ENCODE results near the gene TMEM131L. TPM values are rescaled to one million over a fixed set of nuclear protein-coding genes. Genes with fewer than 3 reads are reported as not detected.

Gene TMEM131L
- total and polyA plus RNA-seq, 4 donors = 4.9 to 41.3 (median 12.9) TPM

DNA sequence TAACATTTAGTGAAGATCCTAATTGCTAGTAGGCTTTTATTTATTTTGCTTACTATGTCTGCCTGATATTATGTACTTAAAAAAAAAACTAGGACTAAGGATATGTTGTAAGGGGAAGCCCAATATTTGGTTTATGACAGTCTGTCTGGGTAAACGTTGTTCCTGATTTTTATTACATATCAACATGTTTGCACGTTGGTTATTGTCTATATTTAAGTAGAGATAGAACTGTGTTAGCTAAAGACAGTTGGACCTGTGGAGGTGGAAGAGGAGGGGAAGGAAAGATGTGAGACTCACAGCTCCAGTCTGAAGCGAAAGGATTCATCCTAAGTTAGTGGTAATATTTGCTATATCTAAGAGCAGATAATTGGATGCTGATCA is 90.3 kb downstream of the TMEM131L start:
- Histone ChIP-seq H3K4me1 (ENCODE audit: control insufficient read depth in 4 of 4, insufficient read depth in 4 of 4, low read length in 3 of 4) (peaks cover 0 to 4% (median 0%) of the 10 kb centered on the region in 4 donors), H3K9ac (ENCODE audit: low read depth in 1 of 2, low read length in 2 of 2) (no peak overlapping the region), H3K36me3 (ENCODE audit: control insufficient read depth in 4 of 4, insufficient read depth in 3 of 4, low read depth in 1 of 4, low read length in 3 of 4) (peaks cover 0 to 12% (median 9%) of the 10 kb centered on the region in 4 donors), H3K27ac (ENCODE audit: low read depth in 1 of 2, low read length in 2 of 2) (no peak overlapping the region), H3K27me3 (ENCODE audit: control insufficient read depth in 4 of 4, insufficient read depth in 4 of 4, low read length in 3 of 4) (no peaks in the 10 kb centered on the region), H3K4me3 (ENCODE audit: low read depth in 1 of 3, low read length in 3 of 3) (no peak overlapping the region), H3K9me3 (ENCODE audit: control insufficient read depth in 4 of 4, low read length in 3 of 4) (no peaks in the 10 kb centered on the region)
- DNase-seq (ENCODE audit: low spot score) = no peak
- 52% methylated on average over 3 of the region's 3 CpGs for WGBS
- no peak for TF ChIP-seq TAF1 (conservative IDR thresholded peaks at IDR 0.05)

DNA sequence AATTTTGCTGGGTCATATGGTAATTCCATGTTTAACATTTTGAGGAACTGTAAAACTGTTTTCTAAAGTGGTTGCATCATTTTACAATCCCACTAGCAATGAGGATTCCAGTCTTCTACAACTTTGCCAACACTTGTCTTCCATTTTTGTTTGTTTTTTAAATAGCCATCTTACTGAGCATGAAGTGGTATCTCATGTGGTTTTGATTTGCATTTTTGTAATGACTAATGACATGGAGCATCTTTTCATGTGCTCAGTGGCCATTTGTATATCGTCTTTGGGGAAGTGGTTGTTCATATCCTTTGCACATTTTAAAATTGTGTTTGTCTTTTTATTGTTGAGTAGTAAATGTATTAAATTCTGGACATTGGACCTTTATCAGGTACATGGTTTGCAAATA is 94.7 kb downstream of the TMEM131L start:
- no peak for DNase-seq (ENCODE audit: low spot score)
- no peak overlapping the region for H3K9ac ChIP-seq (ENCODE audit: low read depth in 1 of 2, low read length in 2 of 2)
- TF ChIP-seq RAD21 (IDR thresholded peaks at IDR 0.05) = no peak
- H3K4me1 ChIP-seq (ENCODE audit: control insufficient read depth in 4 of 4, insufficient read depth in 4 of 4, low read length in 3 of 4) = peaks cover 1 to 20% (median 13%) of the 10 kb centered on the region in 4 donors
- H3K27ac ChIP-seq (ENCODE audit: low read depth in 1 of 2, low read length in 2 of 2) = no peak overlapping the region
- H3K36me3 ChIP-seq (ENCODE audit: control insufficient read depth in 4 of 4, insufficient read depth in 3 of 4, low read depth in 1 of 4, low read length in 3 of 4) = peaks cover 0 to 9% (median 9%) of the 10 kb centered on the region in 4 donors
- no peaks in the 10 kb centered on the region for H3K9me3 ChIP-seq (ENCODE audit: control insufficient read depth in 4 of 4, low read length in 3 of 4)
- no peak overlapping the region for H3K4me3 ChIP-seq (ENCODE audit: low read depth in 1 of 3, low read length in 3 of 3)
- WGBS = 87% methylated on average over 1 of the region's 1 CpG
- H3K27me3 ChIP-seq (ENCODE audit: control insufficient read depth in 4 of 4, insufficient read depth in 4 of 4, low read length in 3 of 4) = no peaks in the 10 kb centered on the region

DNA sequence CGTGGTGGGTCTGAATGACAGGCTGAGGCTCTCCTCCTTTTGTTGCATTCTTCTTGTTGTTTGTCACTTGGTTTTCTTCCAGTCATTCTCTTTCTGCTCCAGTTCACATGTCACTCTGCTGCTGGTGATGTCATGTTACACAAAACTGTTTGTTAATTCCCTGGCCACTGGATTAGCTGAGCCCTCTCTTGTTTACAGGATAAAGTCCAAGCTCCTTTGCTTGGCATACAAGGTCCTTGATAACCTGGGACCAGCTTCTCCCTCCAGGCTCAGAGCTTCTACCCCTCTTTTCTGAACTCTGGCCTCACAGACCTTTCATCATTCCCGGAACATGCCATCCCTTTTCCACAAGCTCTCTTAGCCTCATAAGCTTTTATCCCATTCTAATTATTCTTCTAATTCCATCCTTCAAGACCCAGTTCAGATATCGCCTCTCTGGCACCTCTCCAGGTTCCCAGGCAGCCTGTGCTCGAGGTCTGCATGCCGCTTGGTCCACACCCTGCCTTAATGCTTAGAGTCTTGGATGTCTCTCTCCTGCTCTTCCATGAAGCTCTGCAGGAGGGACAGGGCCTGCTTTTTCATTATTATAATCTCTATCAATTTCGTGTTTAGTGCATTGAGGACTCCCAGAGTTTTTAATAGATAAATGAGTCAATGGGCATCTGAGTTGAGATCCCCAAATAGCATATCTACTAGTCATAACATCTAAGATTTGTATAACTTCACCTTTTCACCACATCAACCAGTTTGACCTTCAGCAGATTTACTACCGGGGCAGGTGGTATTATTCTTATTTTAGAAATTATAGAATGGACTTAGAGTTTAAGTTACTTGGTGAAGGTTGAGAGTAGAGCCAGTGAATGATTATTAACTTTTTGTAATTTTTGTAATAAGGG is 98.7 kb downstream of the TMEM131L start:
- Histone ChIP-seq H3K36me3 (ENCODE audit: control insufficient read depth in 4 of 4, insufficient read depth in 3 of 4, low read depth in 1 of 4, low read length in 3 of 4) (peaks cover 0 to 5% (median 2%) of the 10 kb centered on the region in 4 donors), H3K4me1 (ENCODE audit: control insufficient read depth in 4 of 4, insufficient read depth in 4 of 4, low read length in 3 of 4) (peaks cover 6 to 24% (median 22%) of the 10 kb centered on the region in 4 donors), H3K9ac (ENCODE audit: low read depth in 1 of 2, low read length in 2 of 2) (peak overlapping the region in 1 of 2 donors; percentile 80), H3K9me3 (ENCODE audit: control insufficient read depth in 4 of 4, low read length in 3 of 4) (no peaks in the 10 kb centered on the region), H3K27me3 (ENCODE audit: control insufficient read depth in 4 of 4, insufficient read depth in 4 of 4, low read length in 3 of 4) (no peaks in the 10 kb centered on the region), H3K27ac (ENCODE audit: low read depth in 1 of 2, low read length in 2 of 2) (peak overlapping the region; percentile 79 to 95), H3K4me3 (ENCODE audit: low read depth in 1 of 3, low read length in 3 of 3) (no peak overlapping the region)
- TF ChIP-seq NR2F2 (IDR thresholded peaks at IDR 0.05) (peak; percentile 69), RXRA (IDR thresholded peaks at IDR 0.05) (peak; percentile 92 to 94), SP1 (IDR thresholded peaks at IDR 0.05) (peak; percentile 99), FOXA2 (IDR thresholded peaks at IDR 0.05) (peak; percentile 99), HNF4G (IDR thresholded peaks at IDR 0.05) (peak; percentile 98), RAD21 (IDR thresholded peaks at IDR 0.05) (peak; percentile 65 to 70), TAF1 (conservative IDR thresholded peaks at IDR 0.05) (no peak), HNF4A (conservative IDR thresholded peaks at IDR 0.05) (peak; percentile 99), YY1 (IDR thresholded peaks at IDR 0.05) (peak; percentile 78), FOXA1 (IDR thresholded peaks at IDR 0.05) (peak; percentile 98), EGR1 (IDR thresholded peaks at IDR 0.05; ENCODE audit: low read depth in 2 of 2) (peak; percentile 55 to 59), GABPA (IDR thresholded peaks at IDR 0.05 in 1 of 2, conservative IDR thresholded peaks at IDR 0.05 in 1 of 2) (peak in 1 of 2 donors; percentile 42), JUND (IDR thresholded peaks at IDR 0.05) (peak; percentile 95 to 97)
- TF ChIP-seq, protein P1, sequence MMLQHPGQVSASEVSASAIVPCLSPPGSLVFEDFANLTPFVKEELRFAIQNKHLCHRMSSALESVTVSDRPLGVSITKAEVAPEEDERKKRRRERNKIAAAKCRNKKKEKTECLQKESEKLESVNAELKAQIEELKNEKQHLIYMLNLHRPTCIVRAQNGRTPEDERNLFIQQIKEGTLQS (IDR thresholded peaks at IDR 0.05) = peak; percentile 91
- TF ChIP-seq, protein P2, sequence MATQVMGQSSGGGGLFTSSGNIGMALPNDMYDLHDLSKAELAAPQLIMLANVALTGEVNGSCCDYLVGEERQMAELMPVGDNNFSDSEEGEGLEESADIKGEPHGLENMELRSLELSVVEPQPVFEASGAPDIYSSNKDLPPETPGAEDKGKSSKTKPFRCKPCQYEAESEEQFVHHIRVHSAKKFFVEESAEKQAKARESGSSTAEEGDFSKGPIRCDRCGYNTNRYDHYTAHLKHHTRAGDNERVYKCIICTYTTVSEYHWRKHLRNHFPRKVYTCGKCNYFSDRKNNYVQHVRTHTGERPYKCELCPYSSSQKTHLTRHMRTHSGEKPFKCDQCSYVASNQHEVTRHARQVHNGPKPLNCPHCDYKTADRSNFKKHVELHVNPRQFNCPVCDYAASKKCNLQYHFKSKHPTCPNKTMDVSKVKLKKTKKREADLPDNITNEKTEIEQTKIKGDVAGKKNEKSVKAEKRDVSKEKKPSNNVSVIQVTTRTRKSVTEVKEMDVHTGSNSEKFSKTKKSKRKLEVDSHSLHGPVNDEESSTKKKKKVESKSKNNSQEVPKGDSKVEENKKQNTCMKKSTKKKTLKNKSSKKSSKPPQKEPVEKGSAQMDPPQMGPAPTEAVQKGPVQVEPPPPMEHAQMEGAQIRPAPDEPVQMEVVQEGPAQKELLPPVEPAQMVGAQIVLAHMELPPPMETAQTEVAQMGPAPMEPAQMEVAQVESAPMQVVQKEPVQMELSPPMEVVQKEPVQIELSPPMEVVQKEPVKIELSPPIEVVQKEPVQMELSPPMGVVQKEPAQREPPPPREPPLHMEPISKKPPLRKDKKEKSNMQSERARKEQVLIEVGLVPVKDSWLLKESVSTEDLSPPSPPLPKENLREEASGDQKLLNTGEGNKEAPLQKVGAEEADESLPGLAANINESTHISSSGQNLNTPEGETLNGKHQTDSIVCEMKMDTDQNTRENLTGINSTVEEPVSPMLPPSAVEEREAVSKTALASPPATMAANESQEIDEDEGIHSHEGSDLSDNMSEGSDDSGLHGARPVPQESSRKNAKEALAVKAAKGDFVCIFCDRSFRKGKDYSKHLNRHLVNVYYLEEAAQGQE (IDR thresholded peaks at IDR 0.05) = peak; percentile 81
- TF ChIP-seq, protein P3, sequence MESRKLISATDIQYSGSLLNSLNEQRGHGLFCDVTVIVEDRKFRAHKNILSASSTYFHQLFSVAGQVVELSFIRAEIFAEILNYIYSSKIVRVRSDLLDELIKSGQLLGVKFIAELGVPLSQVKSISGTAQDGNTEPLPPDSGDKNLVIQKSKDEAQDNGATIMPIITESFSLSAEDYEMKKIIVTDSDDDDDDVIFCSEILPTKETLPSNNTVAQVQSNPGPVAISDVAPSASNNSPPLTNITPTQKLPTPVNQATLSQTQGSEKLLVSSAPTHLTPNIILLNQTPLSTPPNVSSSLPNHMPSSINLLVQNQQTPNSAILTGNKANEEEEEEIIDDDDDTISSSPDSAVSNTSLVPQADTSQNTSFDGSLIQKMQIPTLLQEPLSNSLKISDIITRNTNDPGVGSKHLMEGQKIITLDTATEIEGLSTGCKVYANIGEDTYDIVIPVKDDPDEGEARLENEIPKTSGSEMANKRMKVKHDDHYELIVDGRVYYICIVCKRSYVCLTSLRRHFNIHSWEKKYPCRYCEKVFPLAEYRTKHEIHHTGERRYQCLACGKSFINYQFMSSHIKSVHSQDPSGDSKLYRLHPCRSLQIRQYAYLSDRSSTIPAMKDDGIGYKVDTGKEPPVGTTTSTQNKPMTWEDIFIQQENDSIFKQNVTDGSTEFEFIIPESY (IDR thresholded peaks at IDR 0.05) = peak; percentile 69
- TF ChIP-seq, protein P4, sequence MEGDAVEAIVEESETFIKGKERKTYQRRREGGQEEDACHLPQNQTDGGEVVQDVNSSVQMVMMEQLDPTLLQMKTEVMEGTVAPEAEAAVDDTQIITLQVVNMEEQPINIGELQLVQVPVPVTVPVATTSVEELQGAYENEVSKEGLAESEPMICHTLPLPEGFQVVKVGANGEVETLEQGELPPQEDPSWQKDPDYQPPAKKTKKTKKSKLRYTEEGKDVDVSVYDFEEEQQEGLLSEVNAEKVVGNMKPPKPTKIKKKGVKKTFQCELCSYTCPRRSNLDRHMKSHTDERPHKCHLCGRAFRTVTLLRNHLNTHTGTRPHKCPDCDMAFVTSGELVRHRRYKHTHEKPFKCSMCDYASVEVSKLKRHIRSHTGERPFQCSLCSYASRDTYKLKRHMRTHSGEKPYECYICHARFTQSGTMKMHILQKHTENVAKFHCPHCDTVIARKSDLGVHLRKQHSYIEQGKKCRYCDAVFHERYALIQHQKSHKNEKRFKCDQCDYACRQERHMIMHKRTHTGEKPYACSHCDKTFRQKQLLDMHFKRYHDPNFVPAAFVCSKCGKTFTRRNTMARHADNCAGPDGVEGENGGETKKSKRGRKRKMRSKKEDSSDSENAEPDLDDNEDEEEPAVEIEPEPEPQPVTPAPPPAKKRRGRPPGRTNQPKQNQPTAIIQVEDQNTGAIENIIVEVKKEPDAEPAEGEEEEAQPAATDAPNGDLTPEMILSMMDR (IDR thresholded peaks at IDR 0.05; ENCODE audit: low read depth, low read length, missing input control) = no peak
- TF ChIP-seq, protein P5, sequence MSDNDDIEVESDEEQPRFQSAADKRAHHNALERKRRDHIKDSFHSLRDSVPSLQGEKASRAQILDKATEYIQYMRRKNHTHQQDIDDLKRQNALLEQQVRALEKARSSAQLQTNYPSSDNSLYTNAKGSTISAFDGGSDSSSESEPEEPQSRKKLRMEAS (IDR thresholded peaks at IDR 0.05) = peak; percentile 94
- no peak for DNase-seq (ENCODE audit: low spot score)
- WGBS = 31% methylated on average over 7 of the region's 7 CpGs
